HepG2 (cell line): Measurements from ENCODE around the gene PDLIM5. TPM values are rescaled to one million over a fixed set of nuclear protein-coding genes. Genes with fewer than 3 reads are reported as not detected.
"Not testable (repeated sequence)": the region's sequence is repeated elsewhere in the genome, so short reads cannot be mapped to it uniquely, and the experiment has no call there.

Experiments
- ATAC-seq: fragments of 200-7000 bp; cut with Tn5 transposase; 3 replicates; pipeline ENCODE4 v1.9.1; 2020; ENCODE audit warnings: mild to moderate bottlenecking, moderate library complexity
- BruUV-seq: library from RNA; stranded (reverse); fragments of 400-500 nt; replicated peaks from 2 replicates; lab custom pipeline; 2021; lab: Mats Ljungman, UMichigan
- CTCF ChIA-PET: fragments of 300-600 bp; formaldehyde crosslinking; extraction: SDS; loops from one replicate; lab custom pipeline; 2021; ENCODE audit warnings: low total read pairs, inconsistent platforms, low intra/inter-chr PET ratio; lab: Yijun Ruan, JAX
- POLR2A ChIA-PET: fragments of 350-600 bp; sonication (Branson Sonifier 250); formaldehyde crosslinking; loops from one replicate; lab custom pipeline; 2020; ENCODE audit warnings: antibody characterized with exemption, inconsistent platforms; lab: Yijun Ruan, JAX
- DNase-seq: peaks from one replicate; pipeline ENCODE4 v3.0.0-alpha.2; 2015; ENCODE audit warnings: low spot score
- FAIRE-seq: peaks from 3 replicates; lab custom pipeline; 2011; peaks lifted over from hg19 to GRCh38; lab: Jason Lieb, UNC
- H2AFZ ChIP-seq: one replicate; pipeline ENCODE4 v1.6.1; 2011; ENCODE audit warnings: low read length, inconsistent platforms
- H3K27ac ChIP-seq: fragments of 300-600 bp; 3 replicates; pipeline ENCODE4 v1.8.0; 2011; ENCODE audit warnings: mixed run types, mild to moderate bottlenecking, mixed read lengths, low read length, inconsistent platforms; ENCODE audit not compliant: insufficient read depth; ENCODE audit errors: extremely low read length
- H3K27me3 ChIP-seq, 2 experiments: fragments of 200-600 bp in 1 of 2; 2 replicates in 1 of 2; 3 replicates in 1 of 2; pipeline versions ENCODE4 v1.6.0 to v1.8.0; 2011; ENCODE audit warnings: low read length in 2 of 2, mild to moderate bottlenecking in 2 of 2, moderate library complexity in 2 of 2, inconsistent platforms in 1 of 2; ENCODE audit not compliant: insufficient read depth in 2 of 2, control insufficient read depth in 1 of 2
- H3K36me3 ChIP-seq, 2 experiments: fragments of 200-600 bp in 1 of 2; replicated peaks in 1 of 2; 2 replicates in 1 of 2; 3 replicates in 1 of 2; pipeline versions ENCODE4 v1.5.1 to v1.8.0; 2011; ENCODE audit warnings: low read length in 2 of 2, inconsistent platforms in 1 of 2; ENCODE audit not compliant: insufficient read depth in 2 of 2, control insufficient read depth in 1 of 2
- H3K4me1 ChIP-seq: 2 replicates; pipeline ENCODE4 v1.5.1; 2012; ENCODE audit warnings: low read length, inconsistent platforms; ENCODE audit not compliant: insufficient read depth
- H3K4me2 ChIP-seq: 2 replicates; pipeline ENCODE4 v1.6.0; 2011; ENCODE audit warnings: low read depth, low read length, inconsistent platforms
- H3K4me3 ChIP-seq, 3 experiments: fragments of 200-600 bp in 1 of 3; sonication (generic), shearing (Covaris generic) in 1 of 3; replicated peaks in 1 of 3; 2 replicates each; pipeline ENCODE4 v1.5.1; 2011 to 2016; ENCODE audit warnings: low read length in 3 of 3, inconsistent platforms in 2 of 3, low read depth in 2 of 3, mild to moderate bottlenecking in 2 of 3, control low read depth in 1 of 3, mixed read lengths in 1 of 3; ENCODE audit not compliant: insufficient read depth in 1 of 3
- H3K79me2 ChIP-seq: one replicate; pipeline ENCODE4 v1.6.1; 2011; ENCODE audit warnings: low read length, inconsistent platforms; ENCODE audit not compliant: insufficient read depth
- H3K9ac ChIP-seq: 2 replicates; pipeline ENCODE4 v1.6.0; 2011; ENCODE audit warnings: mild to moderate bottlenecking, low read depth, low read length, inconsistent platforms; ENCODE audit not compliant: insufficient read depth
- H3K9me3 ChIP-seq: 2 replicates; pipeline ENCODE4 v1.5.1; 2012; ENCODE audit warnings: mild to moderate bottlenecking, low read length
- H4K20me1 ChIP-seq: 2 replicates; pipeline ENCODE4 v1.6.0; 2011; ENCODE audit warnings: inconsistent platforms, mild to moderate bottlenecking, low read length, moderate library complexity; ENCODE audit not compliant: insufficient read depth
- DPF2 ChIP-seq: sonication (generic); formaldehyde crosslinking; IDR thresholded peaks from 2 replicates; pipeline ENCODE4 v1.4.0; 2020; ENCODE audit warnings: mild to moderate bottlenecking, low read depth, missing genetic modification reagents, borderline replicate concordance
- MEF2D ChIP-seq: sonication (generic); formaldehyde crosslinking; IDR thresholded peaks from 2 replicates; pipeline ENCODE4 v1.5.1; 2020; ENCODE audit warnings: mild to moderate bottlenecking, missing genetic modification reagents
- REXO4 ChIP-seq: sonication (generic); formaldehyde crosslinking; IDR thresholded peaks from 2 replicates; pipeline ENCODE4 v1.8.0; 2022; ENCODE audit warnings: missing genetic modification reagents, mild to moderate bottlenecking, borderline replicate concordance
- SAP130 ChIP-seq: IDR thresholded peaks from 2 replicates; pipeline ENCODE4 v1.6.1; 2016; ENCODE audit warnings: low read depth
- WGBS: methylation state at CpG from one replicate; pipeline ENCODE4 v1.1.6; 2017; ENCODE audit warnings: low lambda C conversion rate; 5-methylcytosine and 5-hydroxymethylcytosine counted together
- in situ Hi-C: cut with HindIII; loops from 2 replicates; pipeline ENCODE4 v1.10.0; 2017; ENCODE audit warnings: low pct_unique_long_range_greater_than_20kb; ENCODE audit not compliant: extremely low pct_ligation_motif_present
- intact Hi-C: fragments of 100-400 bp; cut with micrococcal nuclease; formaldehyde crosslinking; loops from one replicate; pipeline ENCODE4 v1.10.0; 2022; ENCODE audit not compliant: unreplicated experiment
- polyA plus RNA-seq, 8 experiments: library from polyadenylated mRNA; depleted of rRNA in 3 of 8; stranded (reverse) in 7 of 8; unstranded in 1 of 8; fragments of >200 nt; fragmentation: Illumina TruSeq in 4 of 8; extraction: Trizol in 4 of 8; gene quantifications; 2 replicates each; pipeline versions ENCODE4 v1.2.1 to v1.2.3, GENCODE V29; 2011 to 2016; ENCODE audit warnings: low read depth in 4 of 8, missing spikeins in 1 of 8, mixed read lengths in 1 of 8; ENCODE audit not compliant: insufficient read depth in 1 of 8
- total RNA-seq, 5 experiments: library from RNA; depleted of rRNA; stranded (reverse); fragments of >200 nt; fragmentation: Illumina TruSeq; extraction: Trizol; gene quantifications; 2 replicates each; pipeline ENCODE4 v1.2.3, GENCODE V29; 2016; ENCODE audit warnings: low read depth in 1 of 5

The PDLIM5 gene
- total and polyA plus RNA-seq, 2 of the 13 experiments (the other 11 are each of a cell fraction or from before 2014, with no cell fraction given) = 52.8 to 119 TPM

DNA sequence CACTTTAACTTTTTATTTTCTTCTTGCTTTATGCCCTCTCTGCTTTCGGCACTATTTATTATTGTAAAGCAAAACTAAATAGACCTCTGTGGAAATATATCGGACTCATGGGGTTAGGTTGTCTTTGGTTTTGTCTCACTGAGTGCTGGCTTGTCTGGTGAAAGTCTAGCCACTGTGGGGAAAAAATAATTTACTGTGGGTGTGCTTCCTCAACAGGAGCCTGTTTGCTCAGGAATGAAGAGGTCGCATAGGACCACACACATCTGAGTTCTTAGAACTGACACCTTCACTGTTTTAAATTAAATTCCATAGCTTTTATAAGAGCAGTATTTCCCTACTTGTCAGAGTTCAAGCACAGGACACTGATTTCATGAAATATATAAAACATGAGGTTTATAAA lies 203.0 kb downstream of the PDLIM5 start (continued):
- TF ChIP-seq DPF2 (CRISPR knock-in tag) (no peak), REXO4 (no peak)
- TF ChIP-seq, all 625 proteins: peak for 0

GRCh38 chr4:94660614-94661013 lies 208.9 kb downstream of the PDLIM5 start:
- Histone ChIP-seq H3K4me3 (no peak overlapping the region), H3K27me3 (no peaks in the 10 kb centered on the region), H4K20me1 (no peaks in the 10 kb centered on the region), H2AFZ (no peak overlapping the region), H3K9me3 (no peaks in the 10 kb centered on the region), H3K4me1 (no peaks in the 10 kb centered on the region), H3K36me3 (peaks cover 5 to 24% of the 10 kb centered on the region in 2 experiments; a peak in 3 of 5 replicates), H3K79me2 (no peaks in the 10 kb centered on the region), H3K4me2 (no peak overlapping the region), H3K9ac (no peak overlapping the region), H3K27ac (no peak overlapping the region)
- FAIRE-seq = no peak
- ATAC-seq = no peak
- no peak for DNase-seq
- in situ Hi-C loops (no loop called here), intact Hi-C loops (no loop called here)
- BruUV-seq = no TSS peak
- ChIA-PET CTCF (no interaction called here), POLR2A (no interaction called here)
- TF ChIP-seq MEF2D (CRISPR knock-in tag) (no peak), SAP130 (CRISPR knock-in tag) (no peak)
- 62% methylated on average over 3 of the region's 3 CpGs for WGBS

DNA sequence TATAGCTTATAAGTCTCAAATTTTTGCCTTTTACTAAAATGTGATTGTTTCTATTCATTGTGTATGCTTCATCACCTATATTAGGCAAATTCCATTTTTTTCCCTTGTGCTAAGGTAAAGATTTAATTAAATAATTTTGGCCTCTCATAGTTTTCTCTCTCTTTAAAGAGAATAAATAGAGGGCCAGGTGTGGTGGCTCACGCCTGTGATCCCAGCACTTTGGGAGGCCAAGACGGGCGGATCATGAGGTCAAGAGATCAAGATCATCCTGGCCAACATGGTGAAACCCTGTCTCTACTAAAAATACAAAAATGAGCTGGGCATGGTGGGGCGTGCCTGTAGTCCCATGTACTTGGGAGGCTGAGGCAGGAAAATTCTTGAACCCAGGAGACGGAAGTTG lies 213.3 kb downstream of the PDLIM5 start:
- DNase-seq, intact Hi-C loops, CTCF ChIA-PET, H4K20me1 ChIP-seq, H3K27ac ChIP-seq, H3K9me3 ChIP-seq, FAIRE-seq, H3K4me2 ChIP-seq, H3K4me1 ChIP-seq, H3K79me2 ChIP-seq, ATAC-seq, H3K9ac ChIP-seq, POLR2A ChIA-PET, H3K4me3 ChIP-seq, H3K27me3 ChIP-seq, in situ Hi-C loops, H2AFZ ChIP-seq, BruUV-seq: not testable (repeated sequence)
- 96% methylated on average over 5 of the region's 5 CpGs for WGBS
- peaks cover 4 to 14% of the 10 kb centered on the region in 2 experiments; a peak in 3 of 5 replicates for H3K36me3 ChIP-seq
